HG02885 (cell line): Measurements from ENCODE around the gene CHST11.

Source experiments
- ATAC-seq: cut with Tn5 transposase; IDR thresholded peaks from one replicate; pipeline ENCODE4 v1.9.1; 2021; ENCODE audit warnings: mild to moderate bottlenecking; ENCODE audit not compliant: unreplicated experiment, poor library complexity

Gene CHST11

DNA sequence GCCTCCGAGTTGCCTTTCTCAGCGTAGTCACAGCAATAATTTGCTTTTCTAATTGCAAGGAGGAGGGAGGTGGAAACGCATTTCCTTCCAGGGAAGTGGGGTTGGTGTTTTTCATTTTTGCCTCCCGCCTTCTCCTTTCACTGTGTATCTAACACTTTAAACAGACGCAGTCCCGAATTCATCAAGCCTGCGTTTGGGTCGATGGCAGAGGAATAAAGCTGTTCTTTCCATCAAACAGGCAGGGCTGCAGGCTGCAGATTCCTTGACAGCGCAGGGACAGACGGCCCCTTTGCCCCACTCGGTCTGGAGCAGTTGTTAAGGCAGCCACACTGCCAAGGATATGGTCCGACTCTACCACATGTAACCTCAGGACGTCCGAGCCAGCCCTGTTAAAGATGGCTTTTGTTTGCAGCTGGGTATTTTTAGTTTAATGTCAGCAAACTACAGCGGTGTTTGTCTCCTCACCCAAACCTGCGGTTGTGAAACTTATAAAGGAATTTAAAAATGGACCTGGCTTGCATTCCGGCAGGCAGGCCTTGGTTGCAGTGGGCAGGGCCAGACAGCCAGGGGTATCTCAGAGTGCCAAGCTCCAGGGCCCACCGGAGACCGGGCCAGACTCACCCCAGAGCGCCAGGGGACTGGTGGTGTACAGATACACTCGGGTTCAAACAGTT, 2.1 kb downstream of the CHST11 start:
- ATAC-seq: peak; percentile 21

DNA sequence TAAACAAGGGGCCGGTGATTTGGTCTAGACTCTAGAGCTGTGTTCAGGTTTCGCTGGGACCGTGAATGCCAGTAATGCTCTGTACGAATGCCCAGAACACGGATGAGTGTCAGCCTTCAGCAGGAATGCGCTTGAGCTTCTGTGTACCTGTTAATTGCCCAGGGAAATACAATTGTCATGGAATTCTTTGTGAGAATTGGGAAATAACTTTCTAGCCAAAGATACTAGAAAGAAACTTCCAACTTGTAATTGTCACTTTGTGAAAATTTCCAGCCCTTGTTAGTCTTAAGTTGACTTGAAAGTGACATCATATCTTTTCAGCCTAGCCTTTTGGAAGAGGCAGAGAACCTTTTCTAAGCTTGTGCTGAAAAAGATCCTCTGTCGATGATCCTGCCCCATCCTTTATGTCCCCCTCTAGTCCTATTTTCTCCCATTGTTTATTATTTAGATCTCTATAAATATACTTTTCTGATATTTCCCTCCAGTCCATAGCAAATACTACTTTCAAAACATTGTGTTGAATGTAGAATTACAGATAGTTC, 2.7 kb downstream of the CHST11 start:
- no peak for ATAC-seq

DNA sequence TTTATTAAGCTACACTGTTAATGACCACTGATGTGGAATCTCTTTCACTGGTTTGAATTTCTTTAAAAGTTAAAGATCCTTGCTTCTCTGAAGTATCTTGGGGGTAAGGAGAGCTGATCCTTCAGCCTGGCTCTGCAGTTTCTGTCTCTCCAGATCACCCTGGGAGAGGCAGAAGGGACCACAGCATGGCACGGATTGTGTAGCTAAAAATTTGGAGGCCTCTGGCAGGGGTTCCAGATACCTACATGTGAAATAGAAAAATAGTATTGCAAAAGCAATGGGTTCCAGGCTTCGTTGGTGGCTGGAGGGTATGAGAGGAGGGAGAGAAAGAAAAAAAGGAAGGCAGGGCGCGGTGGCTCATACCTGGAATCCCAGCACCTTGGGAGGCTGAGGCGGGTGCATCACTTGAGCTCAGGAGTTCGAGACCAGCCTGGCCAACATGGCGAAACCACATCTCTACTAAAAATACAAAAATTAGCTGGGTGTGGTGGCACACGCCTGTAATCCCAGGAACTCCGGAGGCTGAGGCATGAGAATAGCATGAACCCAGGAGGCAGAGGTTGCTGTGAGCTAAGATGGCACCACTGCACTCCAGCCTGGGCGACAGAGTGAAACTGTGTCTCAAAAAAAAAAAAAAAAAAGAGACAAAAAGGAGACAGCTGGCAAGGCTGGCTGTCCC, 3.4 kb downstream of the CHST11 start:
- ATAC-seq: no peak

DNA sequence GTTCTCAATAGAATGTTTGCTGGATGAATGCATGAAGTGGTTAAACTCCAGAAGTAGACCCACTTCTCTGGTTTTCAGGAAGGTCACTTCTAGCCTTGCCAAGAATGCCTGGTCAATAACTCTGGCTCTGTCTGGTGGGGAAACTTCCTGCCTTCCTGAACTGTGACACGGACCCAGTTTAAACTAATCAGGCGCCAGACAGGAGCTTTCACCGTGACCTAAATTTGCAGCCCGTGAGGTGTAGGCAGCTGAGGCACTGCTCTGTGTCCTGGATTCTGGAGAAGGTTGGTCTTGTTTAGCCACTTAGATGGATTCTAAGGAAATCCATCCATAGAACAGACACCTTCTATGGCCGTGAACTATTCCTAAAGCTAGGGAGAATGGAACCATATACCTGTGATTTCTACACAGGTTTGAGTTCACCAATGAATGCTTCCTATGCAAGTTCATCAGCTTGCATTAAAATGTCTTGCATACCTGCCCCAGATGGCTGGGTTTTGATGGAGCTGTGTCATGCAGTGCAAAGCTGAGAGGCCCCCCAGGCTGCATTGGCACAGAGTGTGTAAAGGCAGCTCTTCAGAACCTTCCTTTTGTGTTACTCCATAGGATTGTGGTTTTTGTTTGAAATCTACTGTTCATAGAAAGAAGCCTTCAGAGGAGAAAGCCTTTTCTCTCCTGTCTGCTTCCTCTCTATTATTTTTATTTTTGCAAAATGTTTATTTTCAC, 4.4 kb downstream of the CHST11 start:
- ATAC-seq: no peak

DNA sequence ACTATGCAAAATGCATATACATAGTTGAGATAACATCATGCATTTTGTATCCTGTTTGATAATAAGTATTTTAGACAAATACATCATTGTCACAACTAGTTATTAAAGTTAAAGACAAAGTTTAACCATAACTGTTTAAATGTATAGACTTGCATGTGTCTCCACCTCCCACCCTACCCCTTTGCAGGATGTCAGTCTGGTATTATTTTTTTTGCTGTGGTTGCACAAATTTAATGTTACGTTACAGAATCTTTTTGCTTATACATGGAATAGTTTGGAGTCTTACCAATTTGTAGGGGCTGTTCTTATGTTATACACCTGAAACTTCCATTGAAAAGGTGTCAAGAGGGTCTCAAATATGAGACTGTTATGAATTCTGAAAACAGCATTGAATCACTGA, 5.6 kb downstream of the CHST11 start:
- ATAC-seq: no peak

DNA sequence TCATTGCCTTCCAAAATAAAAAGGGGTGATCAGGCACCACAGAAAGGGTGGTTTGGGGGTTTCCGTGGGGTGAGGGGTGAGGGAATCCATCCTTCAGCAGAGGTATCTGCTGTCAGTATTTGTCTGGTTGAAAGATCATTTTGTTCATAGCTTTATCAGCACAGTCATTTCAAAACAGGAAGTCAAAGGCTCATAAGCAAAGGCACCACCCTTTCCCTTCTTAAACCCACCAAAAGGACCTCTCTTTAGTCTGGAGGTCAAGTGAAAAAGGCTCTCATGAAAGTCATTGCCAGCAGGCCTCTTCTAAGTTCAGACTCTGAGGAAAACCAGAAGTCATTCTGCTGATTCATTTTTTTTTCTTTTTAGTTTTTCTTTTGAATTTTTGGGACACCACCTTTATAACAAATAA, 6.2 kb downstream of the CHST11 start:
- ATAC-seq: peak; percentile 48

DNA sequence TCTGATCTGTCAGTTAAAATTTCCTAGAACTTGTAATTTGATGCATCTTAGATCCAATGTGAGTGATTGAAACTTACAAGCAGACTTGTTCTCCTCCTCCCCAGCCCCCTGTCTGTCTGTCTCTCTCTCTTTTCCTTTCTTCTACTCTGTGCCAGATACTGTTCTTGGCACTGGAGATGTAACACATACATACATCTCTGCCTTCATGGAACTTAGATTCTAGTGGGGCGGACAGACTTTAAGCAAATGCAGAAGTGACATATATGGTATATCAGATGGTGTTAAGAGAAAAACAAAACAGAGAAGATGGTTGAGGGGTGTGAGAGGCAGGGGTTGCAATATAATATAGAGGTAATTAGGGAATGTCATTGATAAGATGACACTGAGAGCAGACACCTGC, 6.6 kb downstream of the CHST11 start:
- no peak for ATAC-seq

DNA sequence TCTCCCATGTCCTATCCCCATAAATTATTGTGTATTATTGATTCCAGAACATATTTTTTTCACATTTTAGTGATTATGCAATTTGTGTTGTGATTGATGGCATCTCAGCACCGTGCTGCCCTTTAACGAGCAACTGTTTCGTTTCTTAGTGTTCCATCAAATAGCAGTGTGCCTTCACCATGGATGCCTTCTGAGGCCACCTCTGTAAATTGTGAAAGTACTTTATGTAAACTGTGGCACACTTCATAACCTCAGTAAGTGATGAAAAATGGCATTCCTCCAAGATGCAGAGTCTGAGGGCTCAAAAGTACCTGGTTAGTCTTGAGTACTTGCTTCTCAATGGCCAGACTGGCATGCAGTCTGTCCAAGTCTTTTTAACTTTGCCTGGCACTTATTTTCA, 8.2 kb downstream of the CHST11 start:
- ATAC-seq: no peak

DNA sequence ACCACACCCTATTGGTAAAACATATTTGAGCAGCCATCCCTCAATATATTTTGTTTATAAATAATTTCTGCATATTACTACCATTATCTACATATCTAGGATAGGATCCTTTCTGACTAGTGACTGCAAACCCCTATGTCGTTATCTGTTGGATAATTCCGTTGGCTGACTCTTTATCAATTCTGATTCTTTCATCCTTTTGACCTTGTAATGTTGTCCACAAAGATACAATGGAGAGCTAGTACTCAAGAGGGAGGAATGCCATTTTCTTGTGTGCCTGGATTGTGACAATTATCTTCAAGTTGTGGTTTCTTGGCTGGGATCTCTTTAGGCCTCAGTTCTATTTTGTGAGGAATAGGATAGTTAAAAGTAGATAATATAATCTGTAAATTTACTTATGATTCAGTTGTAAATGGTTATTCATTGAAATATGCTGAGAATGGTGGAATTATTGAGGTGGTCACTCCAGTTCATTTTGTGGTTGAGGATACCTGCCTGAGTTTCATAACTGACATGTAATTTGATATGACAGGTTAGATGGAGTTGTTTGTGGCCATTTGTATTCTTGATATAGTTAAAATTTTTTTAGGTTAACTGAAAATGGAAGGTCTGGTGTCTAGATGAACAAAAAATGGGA, 10.1 kb downstream of the CHST11 start:
- no peak for ATAC-seq

DNA sequence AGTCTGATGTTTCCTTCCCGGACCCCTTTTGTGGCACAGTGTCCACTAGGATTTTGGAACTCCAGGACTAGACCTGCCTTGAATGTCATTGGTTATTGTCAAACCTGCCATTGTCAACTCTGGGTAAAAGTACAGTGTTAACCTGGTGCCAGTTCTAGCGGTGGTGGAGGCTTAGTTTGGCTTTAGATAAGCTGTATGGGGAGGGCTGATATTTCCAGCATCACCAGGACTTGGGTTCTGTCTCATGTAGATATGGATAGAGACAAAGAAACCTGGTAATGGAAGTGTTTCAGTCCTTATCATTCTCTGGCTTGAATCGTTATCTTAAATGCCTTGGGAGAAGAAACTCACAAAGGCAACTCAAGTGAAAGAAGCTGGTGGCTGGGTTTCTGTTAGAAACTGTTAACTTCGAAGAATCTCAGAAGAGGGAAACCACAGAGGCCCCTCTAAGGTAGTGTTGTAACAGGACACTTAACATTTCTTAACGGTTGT, 10.6 kb downstream of the CHST11 start:
- ATAC-seq: no peak

DNA sequence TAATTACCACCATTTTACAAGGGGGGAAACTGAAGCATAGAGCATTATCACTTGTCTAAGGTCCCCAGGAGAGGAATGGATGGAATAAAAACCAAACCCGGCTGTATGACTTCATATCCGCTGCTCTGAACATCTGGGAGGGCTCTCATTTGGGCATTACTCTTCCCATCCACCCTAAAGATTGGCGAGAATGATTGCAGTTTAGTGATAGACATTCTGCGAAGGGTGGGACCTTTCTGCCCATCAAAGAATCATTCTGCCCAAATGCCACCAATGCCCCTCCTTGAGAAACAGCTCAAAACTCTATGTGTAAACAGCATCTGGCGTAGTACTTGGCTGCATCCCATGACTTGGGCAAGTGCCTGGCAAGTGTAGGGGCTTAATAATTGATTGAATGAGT, 11.6 kb downstream of the CHST11 start:
- ATAC-seq: no peak

DNA sequence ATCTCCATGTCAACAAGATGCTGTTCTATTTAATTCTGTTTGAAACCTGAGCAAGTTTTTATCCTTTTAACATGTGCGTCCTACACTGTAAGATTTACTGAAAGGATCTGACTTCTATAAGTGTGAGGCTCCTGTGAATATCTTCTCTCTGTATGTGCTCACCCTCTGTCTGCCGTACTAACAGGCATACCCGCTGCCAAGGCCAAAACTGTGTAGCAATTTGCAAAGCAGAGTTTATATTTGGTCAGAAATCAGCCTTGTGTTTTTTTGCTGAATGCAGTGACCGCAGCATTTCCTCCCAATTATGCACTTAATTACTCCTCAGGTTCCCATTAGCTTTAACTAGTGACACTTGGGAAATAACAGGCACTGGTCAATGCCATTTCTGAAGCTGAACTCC, 12.3 kb downstream of the CHST11 start:
- no peak for ATAC-seq

DNA sequence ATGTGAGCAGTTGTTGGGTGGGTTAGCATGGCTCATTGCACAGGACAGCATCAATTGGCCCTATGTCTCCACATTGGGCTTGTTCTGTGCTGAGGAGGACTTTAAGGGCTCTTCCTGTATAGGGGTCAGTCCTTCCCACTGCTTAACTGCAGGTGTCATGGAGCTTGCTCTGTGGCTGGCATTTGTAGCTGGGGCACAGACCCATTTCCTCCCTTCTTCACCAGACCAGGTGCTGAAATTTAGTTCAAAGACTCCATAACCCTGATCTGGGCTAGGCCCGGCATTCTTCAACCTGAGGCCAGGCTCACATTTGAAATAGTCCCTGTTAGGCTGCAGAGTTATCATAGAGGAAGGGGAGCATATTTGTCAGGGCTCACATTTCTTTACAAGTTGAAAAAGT, 12.8 kb downstream of the CHST11 start:
- ATAC-seq: no peak

DNA sequence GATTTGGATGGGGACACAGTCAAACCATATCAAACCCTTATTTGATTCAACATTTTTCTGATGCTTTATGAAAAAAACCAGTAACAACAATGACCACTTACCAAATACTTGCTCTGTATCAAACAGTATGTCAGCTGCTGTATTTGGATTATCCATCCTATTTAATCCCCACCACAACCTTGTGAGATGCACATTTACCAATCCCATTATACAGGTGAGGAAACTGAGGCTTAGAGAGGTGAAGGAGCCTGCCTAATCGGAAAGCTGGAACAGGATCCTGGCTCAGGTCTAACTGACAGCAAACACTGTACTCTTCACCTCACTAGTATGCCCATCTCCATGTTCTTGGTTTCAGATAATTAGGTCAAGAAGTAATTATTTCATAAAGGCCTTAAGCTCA, 13.8 kb downstream of the CHST11 start:
- ATAC-seq: no peak

DNA sequence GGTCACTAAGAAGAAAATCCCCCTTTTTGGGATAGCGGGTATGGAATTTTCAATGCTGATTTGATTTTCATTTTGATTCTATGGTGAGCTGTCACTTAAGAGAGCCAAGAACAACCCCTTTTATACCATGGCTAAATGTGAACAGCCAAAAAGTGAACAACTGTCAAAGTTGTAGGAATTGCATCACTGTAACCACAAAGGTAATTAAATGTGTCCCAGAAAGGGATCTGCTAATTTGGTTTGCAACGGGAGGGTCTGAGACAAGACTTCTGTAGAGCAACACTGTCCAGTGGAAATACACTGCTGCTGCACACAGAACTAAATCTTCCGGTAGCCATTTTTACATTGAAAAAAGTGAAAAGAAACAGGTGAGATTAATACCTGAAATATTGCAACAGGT, 14.6 kb downstream of the CHST11 start:
- no peak for ATAC-seq

DNA sequence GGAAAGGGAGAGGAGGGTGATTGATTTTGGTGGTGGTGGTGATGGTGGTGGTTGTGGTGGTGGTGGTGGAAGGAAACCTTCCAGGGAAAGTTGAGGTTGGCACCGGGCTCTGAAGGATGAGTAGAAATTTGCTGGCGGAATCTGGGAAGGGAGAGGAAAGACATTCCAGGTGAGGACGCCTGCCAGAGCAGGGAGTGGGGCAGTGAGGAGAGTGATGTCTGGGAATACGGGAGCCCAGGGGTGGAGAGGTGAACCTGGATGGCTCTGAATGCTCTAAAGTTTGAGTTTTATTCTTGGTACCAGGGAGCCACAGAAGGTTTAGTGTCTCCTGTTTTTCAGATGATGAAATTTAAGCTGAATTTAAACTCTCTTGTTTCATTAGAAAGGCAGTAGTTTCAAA, 16.0 kb downstream of the CHST11 start:
- ATAC-seq: no peak

DNA sequence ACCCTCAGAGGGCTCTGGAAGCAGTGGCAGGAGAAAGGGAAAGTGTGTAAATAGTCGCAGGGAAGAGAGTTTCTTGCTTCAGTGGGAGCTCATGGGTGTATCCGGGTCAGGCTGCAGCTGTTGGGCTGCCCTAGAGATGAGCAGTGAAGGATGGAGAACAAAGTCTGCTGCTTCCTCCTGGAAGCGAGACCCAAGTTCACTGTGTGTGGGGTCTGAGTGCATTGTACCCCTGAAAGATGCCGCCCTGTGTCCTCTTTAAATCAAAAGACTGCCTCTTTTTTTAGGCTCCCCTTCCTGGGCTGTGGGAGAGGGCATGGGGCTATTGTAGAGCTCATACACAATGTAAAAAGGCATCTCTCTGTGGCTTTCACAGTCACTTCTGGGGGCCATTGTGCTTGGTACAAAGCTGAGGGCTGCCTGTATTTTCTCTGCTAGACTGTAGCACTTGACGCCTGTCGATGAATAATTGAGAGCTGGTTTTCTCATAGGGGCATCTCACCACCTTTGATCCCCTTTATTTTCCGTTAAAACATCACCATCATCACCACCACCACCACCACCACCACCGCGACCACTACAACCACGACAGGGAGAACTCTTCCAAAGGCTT, 16.7 kb downstream of the CHST11 start:
- ATAC-seq: peak; percentile 59

DNA sequence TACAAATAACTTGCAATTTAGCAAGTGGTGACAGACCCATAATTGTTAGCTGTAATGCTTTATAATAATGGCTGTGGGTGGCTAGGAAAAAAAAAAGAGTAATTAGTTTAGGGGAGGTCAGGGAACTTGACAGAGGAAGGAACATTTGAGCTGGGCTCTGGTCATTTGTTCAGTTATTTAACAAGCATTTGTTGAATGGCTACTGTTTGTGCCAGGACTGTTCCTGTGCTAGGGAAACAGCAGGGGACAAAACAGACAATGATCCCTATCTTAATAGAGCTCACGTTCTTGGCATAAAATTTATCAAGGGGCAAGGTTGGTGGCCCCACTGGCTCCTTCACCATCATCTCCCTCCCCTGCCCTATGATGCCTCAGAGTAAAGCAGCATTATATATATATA, 18.5 kb downstream of the CHST11 start:
- ATAC-seq: no peak

DNA sequence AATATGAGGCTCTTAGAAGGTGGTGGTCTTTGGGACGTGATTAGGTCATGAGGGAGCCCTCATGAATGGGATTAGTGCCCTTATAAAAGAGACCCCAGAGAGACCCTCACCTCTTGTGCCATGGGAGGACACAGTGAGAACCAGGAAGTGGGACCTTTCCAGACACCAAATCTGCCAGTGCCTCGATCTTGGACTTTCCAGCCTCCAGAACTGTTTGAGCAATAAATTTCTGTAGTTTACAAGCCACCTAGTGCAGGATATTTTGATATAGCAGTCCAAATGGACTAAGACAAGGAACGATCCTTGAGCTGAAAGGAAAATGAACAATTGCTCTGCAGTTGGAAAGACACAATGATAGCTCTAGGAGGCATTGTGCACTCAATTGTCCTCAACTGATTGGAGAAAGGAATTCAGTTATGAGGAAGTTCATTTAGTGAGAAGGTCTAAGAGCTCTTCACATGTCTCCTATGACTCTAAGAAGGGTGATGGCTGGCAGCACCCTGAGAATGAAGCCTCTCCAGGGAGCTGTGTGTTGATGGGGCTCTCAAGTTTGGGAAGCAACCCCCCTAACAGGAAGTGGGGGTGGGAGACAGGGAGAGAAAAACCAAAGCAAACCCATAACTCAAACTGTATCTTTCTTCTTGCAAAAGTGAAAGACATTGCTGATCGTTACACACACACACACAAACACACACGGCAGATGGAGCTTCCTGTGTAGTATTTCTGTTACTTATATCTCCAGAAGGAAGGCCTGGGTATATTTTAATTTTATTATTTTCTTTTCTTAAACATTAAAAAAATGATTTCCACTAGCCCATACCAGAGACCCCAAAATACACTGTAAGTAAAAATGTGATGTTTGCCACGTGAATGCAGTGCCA, 21.0 kb downstream of the CHST11 start:
- no peak for ATAC-seq
